Breast epithelium (tissue), 4 donors: Measurements from ENCODE around the gene AP5Z1. TPM values are rescaled to one million over a fixed set of nuclear protein-coding genes. Genes with fewer than 3 reads are reported as not detected.

ENCODE experiments used
- DNase-seq, 2 donors: peaks; one replicate each; pipeline ENCODE4 v3.0.0-alpha.2; 2019; ENCODE audit warnings: low spot score in 2 of 2
- H3K27ac ChIP-seq, 2 donors: fragments of 200-600 bp; sonication (generic) in 1 of 2; one replicate each; pipeline ENCODE4 v1.5.1; 2016 to 2019; ENCODE audit warnings: mild to moderate bottlenecking in 1 of 2
- H3K27me3 ChIP-seq, 2 donors: fragments of 200-600 bp; sonication (generic) in 1 of 2; one replicate each; pipeline versions ENCODE4 v1.5.1 to v1.6.0; 2017 to 2019; ENCODE audit warnings: control low read depth in 1 of 2, mild to moderate bottlenecking in 1 of 2
- H3K36me3 ChIP-seq: fragments of 200-600 bp; one replicate; pipeline ENCODE4 v1.5.1; 2019
- H3K4me1 ChIP-seq, 2 donors: fragments of 200-600 bp; sonication (generic); one replicate each; pipeline ENCODE4 v1.5.1; 2016 to 2019; ENCODE audit warnings: control low read depth in 1 of 2
- H3K4me3 ChIP-seq, 3 donors: fragments of 200-600 bp; sonication (generic); 1 replicate in 2 of 3; 2 replicates in 1 of 3; pipeline ENCODE4 v1.5.1; 2016 to 2019; ENCODE audit warnings: mild to moderate bottlenecking in 3 of 3, moderate library complexity in 2 of 3
- H3K9me3 ChIP-seq, 2 donors: fragments of 200-600 bp; sonication (generic) in 1 of 2; one replicate each; pipeline ENCODE4 v1.5.1; 2016 to 2019; ENCODE audit warnings: control low read depth in 1 of 2
- CTCF ChIP-seq, 3 donors: fragments of 450-650 bp; IDR thresholded peaks; one replicate each; pipeline ENCODE4 v1.5.1; 2016 to 2017; ENCODE audit warnings: antibody characterized with exemption in 3 of 3, mild to moderate bottlenecking in 3 of 3, moderate library complexity in 3 of 3
- POLR2A ChIP-seq: fragments of 450-650 bp; IDR thresholded peaks from one replicate; pipeline ENCODE4 v1.6.1; 2016; ENCODE audit warnings: antibody characterized with exemption, mild to moderate bottlenecking, moderate library complexity
- POLR2AphosphoS5 ChIP-seq, 3 donors: sonication (generic); formaldehyde crosslinking; IDR thresholded peaks; one replicate each; pipeline ENCODE4 v1.6.1; 2017; ENCODE audit warnings: antibody characterized with exemption in 3 of 3
- intact Hi-C: fragments of 100-400 bp; cut with DNase I; formaldehyde crosslinking; loops from one replicate; pipeline ENCODE4 v1.15.1; 2023; ENCODE audit warnings: low total_unique reads
- total RNA-seq, 3 donors: library from RNA; depleted of rRNA; stranded (reverse); fragments of >200 nt; gene quantifications; one replicate each; pipeline ENCODE4 v1.1.0, GENCODE V29; 2016

Gene AP5Z1
- total RNA-seq, 3 donors from 2014 or later: 20.0 to 25.9 (median 23.3) TPM

GRCh38 chr7:4814433-4814832 lies 39.0 kb downstream of the AP5Z1 start:
- H3K9me3 ChIP-seq: no peaks in the 10 kb centered on the region
- H3K36me3 ChIP-seq: no peaks in the 10 kb centered on the region
- H3K4me3 ChIP-seq: no peak overlapping the region
- H3K4me1 ChIP-seq: no peaks in the 10 kb centered on the region
- no peak for TF ChIP-seq POLR2A
- TF ChIP-seq CTCF (IDR thresholded peaks at IDR 0.05): no peak
- TF ChIP-seq POLR2AphosphoS5 (IDR thresholded peaks at IDR 0.05): no peak
- H3K27ac ChIP-seq: no peak overlapping the region
- DNase-seq: no peak
- intact Hi-C loops: no loop called here
- no peaks in the 10 kb centered on the region for H3K27me3 ChIP-seq

GRCh38 chr7:4815121-4815520 lies 39.7 kb downstream of the AP5Z1 start:
- intact Hi-C loops: no loop called here
- TF ChIP-seq POLR2A: no peak
- no peak for TF ChIP-seq POLR2AphosphoS5 (IDR thresholded peaks at IDR 0.05)
- TF ChIP-seq CTCF (IDR thresholded peaks at IDR 0.05): no peak
- Histone ChIP-seq H3K36me3 (no peaks in the 10 kb centered on the region), H3K4me3 (no peak overlapping the region), H3K27ac (no peak overlapping the region), H3K27me3 (no peaks in the 10 kb centered on the region), H3K4me1 (no peaks in the 10 kb centered on the region), H3K9me3 (no peaks in the 10 kb centered on the region)
- DNase-seq: no peak

- intact Hi-C loops: no loop called here
Observed at GRCh38 chr7:4815609-4816418, 40.4 kb downstream of the AP5Z1 start.

GRCh38 chr7:4816419-4817080 lies 41.1 kb downstream of the AP5Z1 start:
- no peak for DNase-seq
- no peaks in the 10 kb centered on the region for H3K36me3 ChIP-seq
- intact Hi-C loops: no loop called here
- H3K27me3 ChIP-seq: no peaks in the 10 kb centered on the region
- H3K4me3 ChIP-seq: no peak overlapping the region
- no peaks in the 10 kb centered on the region for H3K4me1 ChIP-seq
- no peak overlapping the region for H3K27ac ChIP-seq
- H3K9me3 ChIP-seq: no peaks in the 10 kb centered on the region
- TF ChIP-seq POLR2A (no peak), CTCF (IDR thresholded peaks at IDR 0.05) (no peak), POLR2AphosphoS5 (IDR thresholded peaks at IDR 0.05) (no peak)

More at GRCh38 chr7:4815609-4816418, 40.4 kb downstream of the AP5Z1 start:
- Histone ChIP-seq H3K27me3 (no peaks in the 10 kb centered on the region), H3K4me1 (no peaks in the 10 kb centered on the region), H3K9me3 (no peaks in the 10 kb centered on the region), H3K27ac (no peak overlapping the region), H3K4me3 (no peak overlapping the region), H3K36me3 (no peaks in the 10 kb centered on the region)
- DNase-seq: no peak
- TF ChIP-seq POLR2AphosphoS5 (IDR thresholded peaks at IDR 0.05) (no peak), CTCF (IDR thresholded peaks at IDR 0.05) (no peak), POLR2A (no peak)
